Omental fat pad (tissue), 4 donors: ENCODE measurements around the gene ATP2C1. TPM values are rescaled to one million over a fixed set of nuclear protein-coding genes. Genes with fewer than 3 reads are reported as not detected.
"Not testable (repeated sequence)": the region's sequence is repeated elsewhere in the genome, so short reads cannot be mapped to it uniquely, and the experiment has no call there.

Experiments used
- ATAC-seq: fragments of 150-250 bp; one replicate; pipeline ENCODE4 v1.9.1; 2016; ENCODE audit warnings: mild to moderate bottlenecking, moderate library complexity; ENCODE audit not compliant: low FRiP score
- DNase-seq: peaks from one replicate; pipeline ENCODE4 v3.0.0-alpha.2; 2019; ENCODE audit warnings: low spot score
- total RNA-seq, 4 donors: library from RNA; depleted of rRNA; stranded (reverse); fragments of >200 nt; gene quantifications; one replicate each; pipeline ENCODE4 v1.1.0, GENCODE V29; 2016
- TF ChIP-seq, protein P1 (sequence below), 3 donors: fragments of 450-650 bp; IDR thresholded peaks; one replicate each; pipeline ENCODE4 v1.5.1; 2016 to 2017; ENCODE audit warnings: antibody characterized with exemption in 3 of 3, mild to moderate bottlenecking in 3 of 3, moderate library complexity in 2 of 3

The ATP2C1 gene
- total RNA-seq, 4 donors from 2014 or later = 53.2 to 63.5 (median 61.6) TPM

DNA sequence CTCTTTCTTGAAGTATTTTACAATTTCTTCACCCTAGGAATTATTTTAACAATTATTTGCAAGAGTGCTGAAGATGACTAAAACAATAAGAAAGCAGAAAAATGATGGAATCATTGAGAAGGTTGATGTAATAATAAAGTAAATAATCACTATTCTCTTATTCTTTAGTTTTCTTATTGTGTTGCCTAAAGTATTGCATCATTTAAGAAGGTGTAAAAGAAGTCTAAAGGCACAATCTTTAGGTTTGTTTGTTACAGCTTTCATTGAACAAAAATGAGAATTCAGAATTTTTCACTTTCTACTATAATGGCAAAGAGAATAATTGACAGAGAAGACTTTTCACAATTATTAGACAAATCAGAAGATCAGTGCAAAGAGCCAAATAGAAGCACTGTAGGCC is 67.6 kb downstream of the ATP2C1 start:
- TF ChIP-seq, protein P1, sequence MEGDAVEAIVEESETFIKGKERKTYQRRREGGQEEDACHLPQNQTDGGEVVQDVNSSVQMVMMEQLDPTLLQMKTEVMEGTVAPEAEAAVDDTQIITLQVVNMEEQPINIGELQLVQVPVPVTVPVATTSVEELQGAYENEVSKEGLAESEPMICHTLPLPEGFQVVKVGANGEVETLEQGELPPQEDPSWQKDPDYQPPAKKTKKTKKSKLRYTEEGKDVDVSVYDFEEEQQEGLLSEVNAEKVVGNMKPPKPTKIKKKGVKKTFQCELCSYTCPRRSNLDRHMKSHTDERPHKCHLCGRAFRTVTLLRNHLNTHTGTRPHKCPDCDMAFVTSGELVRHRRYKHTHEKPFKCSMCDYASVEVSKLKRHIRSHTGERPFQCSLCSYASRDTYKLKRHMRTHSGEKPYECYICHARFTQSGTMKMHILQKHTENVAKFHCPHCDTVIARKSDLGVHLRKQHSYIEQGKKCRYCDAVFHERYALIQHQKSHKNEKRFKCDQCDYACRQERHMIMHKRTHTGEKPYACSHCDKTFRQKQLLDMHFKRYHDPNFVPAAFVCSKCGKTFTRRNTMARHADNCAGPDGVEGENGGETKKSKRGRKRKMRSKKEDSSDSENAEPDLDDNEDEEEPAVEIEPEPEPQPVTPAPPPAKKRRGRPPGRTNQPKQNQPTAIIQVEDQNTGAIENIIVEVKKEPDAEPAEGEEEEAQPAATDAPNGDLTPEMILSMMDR (IDR thresholded peaks at IDR 0.05) = no peak
- no peak for DNase-seq
- no peak for ATAC-seq

DNA sequence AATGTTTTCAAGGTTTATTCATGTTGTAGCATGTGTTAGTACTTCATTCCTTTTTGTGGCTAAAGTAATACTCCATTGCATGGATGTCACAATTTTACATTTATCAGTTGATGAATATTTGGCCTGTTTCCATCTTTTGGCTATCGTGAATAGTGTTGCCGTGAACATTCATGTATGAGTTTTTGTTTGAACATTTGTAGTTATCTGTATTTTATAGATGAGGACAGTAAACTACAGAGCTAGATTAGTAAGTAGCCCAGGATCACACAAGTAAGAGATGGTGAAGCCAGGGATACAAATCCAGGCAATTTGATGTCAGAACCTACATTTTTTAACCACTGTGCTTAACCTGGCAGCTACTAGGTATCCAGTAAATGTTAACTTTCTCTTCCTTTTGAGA is 69.6 kb downstream of the ATP2C1 start:
- no peak for ATAC-seq
- TF ChIP-seq, protein P1 (IDR thresholded peaks at IDR 0.05) = no peak
- no peak for DNase-seq

DNA sequence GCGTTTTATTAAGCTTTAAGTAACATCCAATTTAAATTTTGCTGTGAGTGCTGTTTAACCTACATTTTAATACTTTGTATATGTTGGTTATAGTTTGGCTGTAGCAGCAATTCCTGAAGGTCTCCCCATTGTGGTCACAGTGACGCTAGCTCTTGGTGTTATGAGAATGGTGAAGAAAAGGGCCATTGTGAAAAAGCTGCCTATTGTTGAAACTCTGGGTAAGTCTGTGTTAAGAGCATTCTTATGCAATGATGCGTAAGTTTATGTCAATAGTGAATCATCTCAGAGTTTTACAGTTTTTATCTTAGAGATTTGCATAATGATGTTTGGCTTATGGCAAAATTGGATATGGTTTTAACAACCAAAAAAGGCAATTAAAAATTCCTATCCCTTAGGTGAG is 70.0 kb downstream of the ATP2C1 start:
- TF ChIP-seq, protein P1 (IDR thresholded peaks at IDR 0.05) = no peak

DNA sequence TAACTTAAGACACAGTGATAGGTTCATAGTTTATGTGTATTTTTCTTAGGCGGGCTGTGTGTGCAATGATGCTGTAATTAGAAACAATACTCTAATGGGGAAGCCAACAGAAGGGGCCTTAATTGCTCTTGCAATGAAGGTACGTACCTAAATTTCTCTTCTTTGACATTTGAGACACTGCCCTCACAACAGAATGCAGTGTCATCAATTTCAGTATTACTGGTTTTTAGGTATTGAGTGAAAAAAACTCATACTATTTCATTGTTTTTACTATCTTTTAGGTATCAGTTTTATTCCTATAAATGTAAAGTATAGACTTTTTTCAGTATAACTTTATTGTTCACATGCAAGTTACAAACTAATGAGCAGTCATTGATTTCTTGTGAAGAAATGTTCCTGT is 73.4 kb downstream of the ATP2C1 start:
- DNase-seq = no peak
- no peak for ATAC-seq
- TF ChIP-seq, protein P1 (IDR thresholded peaks at IDR 0.05) = no peak

More for the DNA sequence above, 70.0 kb downstream of the ATP2C1 start:
- ATAC-seq (peak; percentile 44), DNase-seq (no peak)

DNA sequence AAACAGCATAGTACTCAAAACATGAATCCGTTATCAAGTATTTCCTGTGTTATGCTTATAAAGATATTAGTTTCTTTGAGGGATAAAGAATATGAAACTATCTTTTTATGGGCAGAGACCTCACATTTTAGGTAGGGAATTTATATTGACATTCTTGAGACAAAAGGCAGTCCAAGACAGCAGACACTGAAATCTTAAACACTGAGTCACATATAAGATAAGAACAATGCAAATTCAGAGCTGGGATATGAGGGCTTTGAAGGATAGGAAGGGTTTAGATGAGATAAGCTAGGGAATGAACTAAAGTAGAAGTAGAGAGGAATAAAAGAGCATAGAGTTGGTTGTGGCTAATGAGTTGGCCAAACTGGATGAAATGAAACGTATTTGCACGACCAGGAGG is 74.3 kb downstream of the ATP2C1 start:
- ATAC-seq (no peak), DNase-seq (no peak)
- TF ChIP-seq, protein P1 (IDR thresholded peaks at IDR 0.05) = no peak

DNA sequence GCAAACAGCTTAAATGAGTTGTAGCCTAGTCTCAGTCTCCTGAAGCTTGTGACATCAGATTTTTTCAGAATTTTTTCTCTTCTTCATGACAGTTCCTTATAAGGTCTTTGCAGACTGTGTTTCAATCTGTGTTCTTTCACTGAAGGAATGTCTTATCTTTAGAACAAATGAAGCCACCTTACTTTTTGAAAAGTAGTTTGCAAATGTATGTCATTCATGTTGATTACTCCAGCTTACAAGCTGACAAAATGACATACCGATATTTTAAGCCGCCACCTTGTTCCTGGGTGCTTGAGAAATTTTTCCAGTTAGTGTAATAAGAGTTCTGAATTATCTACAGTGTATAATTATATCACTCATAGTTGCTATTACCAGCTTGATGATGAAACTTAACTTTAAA is 75.7 kb downstream of the ATP2C1 start:
- no peak for DNase-seq
- ATAC-seq = no peak
- TF ChIP-seq, protein P1 (IDR thresholded peaks at IDR 0.05) = no peak

DNA sequence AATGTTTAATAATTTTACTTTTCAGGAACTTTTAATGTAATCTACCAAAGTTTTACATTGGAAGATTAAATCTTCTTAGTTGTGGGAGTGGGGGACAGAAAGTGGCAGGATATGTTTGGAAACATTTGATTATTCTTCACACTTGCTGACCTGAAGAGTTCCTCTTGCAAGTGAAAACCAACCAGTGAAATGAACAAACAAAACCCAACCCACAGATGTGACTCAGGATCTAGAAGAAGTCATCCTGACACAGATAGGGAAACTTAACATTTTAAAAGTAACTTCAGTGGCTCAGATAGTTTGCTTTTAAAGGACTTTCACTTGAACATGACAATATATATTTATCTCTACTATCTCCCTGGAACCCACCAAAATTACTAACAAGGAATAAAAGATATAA is 77.3 kb downstream of the ATP2C1 start:
- ATAC-seq = no peak
- TF ChIP-seq, protein P1 (IDR thresholded peaks at IDR 0.05) = no peak
- DNase-seq = no peak

DNA sequence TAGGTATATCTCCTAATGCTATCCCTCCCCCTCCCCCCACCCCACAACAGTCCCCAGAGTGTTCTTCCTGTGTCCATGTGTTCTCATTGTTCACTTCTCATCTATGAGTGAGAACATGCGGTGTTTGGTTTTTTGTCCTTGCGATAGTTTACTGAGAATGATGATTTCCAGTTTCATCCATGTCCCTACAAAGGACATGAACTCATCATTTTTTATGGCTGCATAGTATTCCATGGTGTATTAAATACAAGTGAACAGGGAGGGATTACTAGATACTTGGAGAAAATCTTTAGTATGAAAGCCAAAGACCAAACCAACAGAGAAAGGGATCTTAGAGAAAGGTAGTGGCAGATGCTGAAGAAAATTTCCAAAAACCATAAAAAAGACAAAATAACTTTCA is 78.7 kb downstream of the ATP2C1 start:
- not testable (repeated sequence) for ATAC-seq, DNase-seq
